C4-2B (cell line): ENCODE results near the gene FARP2.

ENCODE experiments used
- ZFX ChIP-seq: fragments of 450-650 bp; IDR thresholded peaks from 2 replicates; pipeline ENCODE4 v1.6.1; 2017
- TF ChIP-seq, protein P1 (sequence below): fragments of 450-650 bp; conservative IDR thresholded peaks from 2 replicates; pipeline ENCODE4 v1.5.1; 2017; ENCODE audit warnings: mild to moderate bottlenecking

DNA sequence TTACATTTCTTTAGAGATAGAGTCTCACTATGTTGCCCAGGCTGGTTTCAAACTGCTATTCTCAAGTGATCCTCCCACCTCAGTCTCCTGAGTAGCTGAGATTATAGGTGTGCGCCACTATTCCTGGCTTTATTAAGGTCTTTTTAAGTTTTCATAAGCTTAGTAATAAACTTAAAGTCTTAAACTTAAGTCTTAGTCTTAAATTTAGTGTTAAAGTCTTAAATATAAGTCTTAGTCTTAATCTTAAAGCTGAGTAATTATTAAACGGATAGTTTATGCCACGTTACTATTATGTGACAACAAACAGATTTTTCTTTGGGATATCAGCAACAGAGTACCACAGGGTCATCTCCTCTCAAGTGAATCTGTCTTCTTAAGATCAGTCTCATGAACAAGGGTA, 12.6 kb downstream of the FARP2 start:
- TF ChIP-seq, protein P1, sequence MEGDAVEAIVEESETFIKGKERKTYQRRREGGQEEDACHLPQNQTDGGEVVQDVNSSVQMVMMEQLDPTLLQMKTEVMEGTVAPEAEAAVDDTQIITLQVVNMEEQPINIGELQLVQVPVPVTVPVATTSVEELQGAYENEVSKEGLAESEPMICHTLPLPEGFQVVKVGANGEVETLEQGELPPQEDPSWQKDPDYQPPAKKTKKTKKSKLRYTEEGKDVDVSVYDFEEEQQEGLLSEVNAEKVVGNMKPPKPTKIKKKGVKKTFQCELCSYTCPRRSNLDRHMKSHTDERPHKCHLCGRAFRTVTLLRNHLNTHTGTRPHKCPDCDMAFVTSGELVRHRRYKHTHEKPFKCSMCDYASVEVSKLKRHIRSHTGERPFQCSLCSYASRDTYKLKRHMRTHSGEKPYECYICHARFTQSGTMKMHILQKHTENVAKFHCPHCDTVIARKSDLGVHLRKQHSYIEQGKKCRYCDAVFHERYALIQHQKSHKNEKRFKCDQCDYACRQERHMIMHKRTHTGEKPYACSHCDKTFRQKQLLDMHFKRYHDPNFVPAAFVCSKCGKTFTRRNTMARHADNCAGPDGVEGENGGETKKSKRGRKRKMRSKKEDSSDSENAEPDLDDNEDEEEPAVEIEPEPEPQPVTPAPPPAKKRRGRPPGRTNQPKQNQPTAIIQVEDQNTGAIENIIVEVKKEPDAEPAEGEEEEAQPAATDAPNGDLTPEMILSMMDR: no peak
- TF ChIP-seq ZFX: no peak
